IPS-15b (cell line): ENCODE data around the gene PTPRT.

Source experiments
- H3K27me3 ChIP-seq: one replicate; pipeline ENCODE4 v1.6.1; 2013; ENCODE audit warnings: low read length; ENCODE audit not compliant: control insufficient read depth, insufficient read depth
- H3K36me3 ChIP-seq: one replicate; pipeline ENCODE4 v1.6.1; 2013; ENCODE audit warnings: low read length; ENCODE audit not compliant: control insufficient read depth, insufficient read depth
- H3K4me1 ChIP-seq: one replicate; pipeline ENCODE4 v1.6.1; 2013; ENCODE audit warnings: mild to moderate bottlenecking, low read length; ENCODE audit not compliant: control insufficient read depth, insufficient read depth
- H3K4me3 ChIP-seq: one replicate; pipeline ENCODE4 v1.5.1; 2013; ENCODE audit warnings: low read depth, low read length
- H3K9ac ChIP-seq: one replicate; pipeline ENCODE4 v1.6.1; 2013; ENCODE audit warnings: low read depth, mild to moderate bottlenecking, low read length
- H3K9me3 ChIP-seq: one replicate; pipeline ENCODE4 v1.6.1; 2013; ENCODE audit warnings: mild to moderate bottlenecking, low read length; ENCODE audit not compliant: control insufficient read depth, insufficient read depth

The PTPRT gene

DNA sequence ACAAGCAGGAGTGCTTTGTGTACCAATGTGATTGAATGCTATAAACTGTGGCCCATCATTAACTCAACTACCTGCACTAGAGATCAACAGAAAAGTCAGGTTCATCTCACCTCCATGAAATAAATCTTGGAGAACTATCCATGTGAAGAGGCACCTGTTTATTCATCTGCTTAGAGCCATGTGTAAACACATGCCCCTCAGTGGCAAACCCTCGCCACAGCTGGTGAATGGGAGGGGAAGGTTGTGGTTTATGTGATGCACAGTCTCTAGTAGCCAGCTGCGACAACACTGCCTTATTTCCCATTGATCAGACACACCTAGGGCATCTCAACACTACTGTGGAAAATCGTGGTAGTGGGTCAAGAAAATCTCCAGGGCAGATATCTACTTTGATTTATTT lies 640.2 kb downstream of the PTPRT start:
- Histone ChIP-seq H3K9ac (no peak overlapping the region), H3K27me3 (no peaks in the 10 kb centered on the region), H3K36me3 (no peaks in the 10 kb centered on the region), H3K4me3 (no peak overlapping the region), H3K4me1 (no peaks in the 10 kb centered on the region), H3K9me3 (no peaks in the 10 kb centered on the region)

DNA sequence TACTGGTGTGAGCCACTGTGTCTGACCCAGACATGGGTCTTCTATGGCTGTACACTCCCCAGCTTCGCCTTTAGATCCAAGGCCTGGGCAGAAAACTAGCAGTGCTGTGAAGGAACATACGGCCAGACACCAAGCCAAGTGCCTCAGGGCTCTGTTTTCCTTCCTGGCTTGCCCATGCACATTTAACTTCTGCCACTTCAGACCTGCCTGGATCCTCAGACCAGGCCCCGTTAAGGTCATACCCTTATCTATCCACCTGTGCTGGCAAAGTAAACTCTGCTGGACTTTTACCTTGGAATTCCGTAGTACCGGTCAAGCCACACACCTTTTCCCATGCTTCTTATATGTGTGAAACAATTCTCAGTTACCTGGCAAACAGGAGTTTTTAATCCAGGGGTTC lies 644.8 kb downstream of the PTPRT start:
- no peaks in the 10 kb centered on the region for H3K36me3 ChIP-seq
- no peaks in the 10 kb centered on the region for H3K27me3 ChIP-seq
- no peaks in the 10 kb centered on the region for H3K9me3 ChIP-seq
- H3K4me1 ChIP-seq, result no peaks in the 10 kb centered on the region
- H3K9ac ChIP-seq, result no peak overlapping the region
- no peak overlapping the region for H3K4me3 ChIP-seq

DNA sequence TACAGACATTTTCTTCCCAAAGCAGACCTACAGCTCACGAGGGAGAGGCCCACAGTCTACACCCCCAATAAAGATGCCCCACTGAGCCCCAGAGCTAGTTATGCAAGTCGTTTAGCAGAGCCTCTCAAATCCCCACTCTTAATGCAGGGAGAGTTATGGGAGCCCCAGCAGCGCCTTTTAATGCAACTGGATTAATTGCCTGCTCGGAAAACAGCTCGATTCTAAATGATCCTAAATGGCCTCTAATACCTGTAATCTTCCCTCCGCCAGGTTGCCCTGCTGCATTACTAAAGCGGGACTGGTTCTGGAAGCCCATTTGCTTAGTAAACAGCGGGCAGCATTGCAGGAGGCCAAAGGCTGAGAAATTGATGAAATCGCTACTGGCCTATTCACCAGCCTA lies 656.9 kb downstream of the PTPRT start:
- Histone ChIP-seq H3K36me3 (no peaks in the 10 kb centered on the region), H3K4me3 (no peak overlapping the region), H3K4me1 (no peaks in the 10 kb centered on the region), H3K9me3 (no peaks in the 10 kb centered on the region), H3K27me3 (no peaks in the 10 kb centered on the region), H3K9ac (no peak overlapping the region)

DNA sequence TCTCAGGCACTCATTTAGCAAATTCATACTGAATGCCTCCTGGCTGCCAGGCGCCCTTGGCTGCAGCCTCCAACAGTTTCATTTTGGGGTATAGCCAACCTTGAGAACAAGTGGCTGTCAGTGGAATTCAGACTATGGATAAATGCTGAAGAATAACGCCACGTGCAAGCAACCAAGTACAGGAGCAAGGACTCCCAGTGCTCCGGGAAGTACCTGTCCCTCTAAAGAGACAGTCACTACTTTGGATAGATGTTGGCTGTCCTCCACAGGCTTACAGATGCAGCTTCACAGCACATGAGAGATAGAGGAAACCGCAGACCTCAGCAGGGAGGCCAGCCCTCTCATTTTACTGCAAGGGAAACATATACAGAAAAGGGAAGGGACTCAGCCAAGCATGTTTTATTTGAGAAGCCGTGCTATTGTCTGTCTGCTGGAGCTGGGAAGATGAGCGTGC lies 658.2 kb downstream of the PTPRT start:
- H3K27me3 ChIP-seq, result no peaks in the 10 kb centered on the region
- no peaks in the 10 kb centered on the region for H3K36me3 ChIP-seq
- no peaks in the 10 kb centered on the region for H3K4me1 ChIP-seq
- no peak overlapping the region for H3K4me3 ChIP-seq
- H3K9me3 ChIP-seq, result no peaks in the 10 kb centered on the region
- no peak overlapping the region for H3K9ac ChIP-seq

DNA sequence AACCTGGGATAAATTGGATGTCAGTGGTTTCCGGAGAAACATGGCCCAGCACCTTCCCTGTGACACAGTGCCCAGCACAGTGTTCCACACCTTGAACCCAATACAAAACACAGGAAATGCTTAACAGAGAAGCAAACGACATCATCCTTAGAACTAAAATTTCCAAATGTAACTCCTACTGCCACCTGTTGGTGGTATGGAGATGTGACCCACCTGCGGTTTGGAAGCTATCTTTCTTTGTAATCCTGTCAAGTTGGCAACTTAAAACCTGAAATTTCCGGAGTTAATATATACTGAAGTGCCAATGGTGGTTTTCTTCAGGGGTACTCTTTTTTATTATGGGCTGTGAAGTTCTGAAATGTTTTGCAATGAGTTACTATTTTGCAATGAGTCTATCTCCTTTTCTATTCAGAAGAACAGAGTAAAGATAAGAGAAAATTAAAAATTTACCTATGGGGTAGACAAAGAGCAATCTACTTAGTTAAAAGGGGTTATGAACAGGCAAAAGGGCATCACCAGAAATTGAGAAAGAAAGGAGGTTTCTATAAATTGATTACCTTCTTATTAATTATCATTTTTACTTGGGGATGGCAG lies 658.8 kb downstream of the PTPRT start:
- no peak overlapping the region for H3K4me3 ChIP-seq
- no peaks in the 10 kb centered on the region for H3K36me3 ChIP-seq
- no peaks in the 10 kb centered on the region for H3K27me3 ChIP-seq
- H3K4me1 ChIP-seq, result no peaks in the 10 kb centered on the region
- no peak overlapping the region for H3K9ac ChIP-seq
- no peaks in the 10 kb centered on the region for H3K9me3 ChIP-seq

DNA sequence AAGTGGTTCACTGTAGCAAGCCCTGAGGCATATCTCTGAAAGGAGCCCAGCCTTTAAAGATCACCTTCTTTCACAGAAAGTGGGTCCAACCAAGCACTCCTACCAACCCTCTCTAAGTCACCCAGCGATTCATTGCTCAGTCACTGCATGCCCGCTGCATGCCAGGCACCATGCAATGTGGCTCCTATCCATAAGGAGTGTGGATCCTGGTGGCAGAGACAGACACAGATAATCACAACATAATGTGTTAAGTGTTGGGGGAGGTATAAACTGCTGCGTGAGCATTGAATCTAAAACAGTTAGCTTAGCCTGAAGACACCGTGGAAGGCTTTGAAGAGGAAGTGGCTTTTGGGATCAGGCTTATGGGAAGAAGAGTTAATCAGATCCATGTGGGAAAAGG lies 659.5 kb downstream of the PTPRT start:
- H3K36me3 ChIP-seq, result no peaks in the 10 kb centered on the region
- H3K9ac ChIP-seq, result no peak overlapping the region
- no peaks in the 10 kb centered on the region for H3K4me1 ChIP-seq
- H3K4me3 ChIP-seq, result no peak overlapping the region
- H3K9me3 ChIP-seq, result no peaks in the 10 kb centered on the region
- no peaks in the 10 kb centered on the region for H3K27me3 ChIP-seq

DNA sequence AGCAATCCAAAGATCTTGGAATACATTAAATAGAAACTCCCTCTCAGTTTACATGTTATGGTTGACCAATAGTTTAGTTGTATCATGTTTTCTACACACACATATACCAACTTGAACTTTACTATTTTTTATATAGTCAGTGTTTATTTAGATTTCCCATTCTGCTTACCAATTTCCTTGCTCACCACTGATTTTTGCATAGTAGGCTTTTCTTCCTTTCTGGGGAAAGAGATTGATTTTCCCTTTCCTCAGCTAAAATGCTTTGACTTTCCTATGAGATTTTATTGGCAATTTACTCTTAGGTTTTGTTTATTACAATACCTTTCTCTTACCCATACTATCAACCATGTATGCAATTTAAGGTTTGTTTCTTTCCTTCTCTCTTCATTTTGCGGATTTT lies 665.6 kb downstream of the PTPRT start:
- Histone ChIP-seq H3K9ac (no peak overlapping the region), H3K4me3 (no peak overlapping the region)

DNA sequence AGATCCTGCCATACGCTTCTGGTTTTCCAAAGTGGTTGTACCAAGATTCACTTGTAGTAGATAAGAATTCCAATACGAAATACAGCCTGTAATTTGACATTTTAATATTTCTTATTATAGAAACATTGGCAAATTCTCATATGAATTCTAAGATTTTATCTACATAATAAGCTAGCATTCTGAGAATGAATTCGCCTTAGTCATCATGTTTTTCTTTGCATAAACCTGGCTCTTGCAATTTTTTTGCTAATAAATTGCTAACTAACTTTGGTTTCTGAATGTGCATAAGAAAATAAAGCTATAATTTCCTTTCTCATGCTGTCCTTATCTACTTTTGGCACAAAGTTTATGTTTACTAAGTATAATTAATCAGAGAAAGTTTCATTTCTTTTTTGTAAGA lies 673.0 kb downstream of the PTPRT start:
- H3K9ac ChIP-seq, result no peak overlapping the region
- no peaks in the 10 kb centered on the region for H3K9me3 ChIP-seq
- no peaks in the 10 kb centered on the region for H3K4me1 ChIP-seq

More for the DNA sequence above, 665.6 kb downstream of the PTPRT start:
- Histone ChIP-seq H3K9me3 (no peaks in the 10 kb centered on the region), H3K27me3 (no peaks in the 10 kb centered on the region), H3K4me1 (no peaks in the 10 kb centered on the region), H3K36me3 (no peaks in the 10 kb centered on the region)

DNA sequence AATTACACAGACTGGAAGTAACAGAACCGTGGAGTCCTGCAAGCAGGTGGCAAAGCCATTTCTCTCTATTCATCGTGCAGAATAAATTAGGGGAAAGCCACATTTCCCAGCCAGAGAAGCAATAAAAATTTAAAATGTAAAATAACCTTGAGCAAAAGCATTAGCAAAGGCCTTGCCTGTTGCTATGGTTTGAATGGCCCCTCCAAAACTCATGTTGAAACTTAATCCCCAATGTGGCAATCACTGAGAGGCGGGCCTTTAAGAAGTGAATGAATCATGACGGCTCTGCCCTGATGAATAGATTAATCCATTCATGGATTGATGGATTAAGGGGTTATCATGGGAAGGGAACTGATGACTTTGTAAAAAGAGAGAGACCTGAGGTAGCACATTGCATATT lies 679.0 kb downstream of the PTPRT start:
- no peaks in the 10 kb centered on the region for H3K9me3 ChIP-seq
- H3K4me3 ChIP-seq, result no peak overlapping the region
- no peaks in the 10 kb centered on the region for H3K27me3 ChIP-seq
- no peak overlapping the region for H3K9ac ChIP-seq
- no peaks in the 10 kb centered on the region for H3K4me1 ChIP-seq
- H3K36me3 ChIP-seq, result no peaks in the 10 kb centered on the region

More for the DNA sequence above, 673.0 kb downstream of the PTPRT start:
- Histone ChIP-seq H3K4me3 (no peak overlapping the region), H3K27me3 (no peaks in the 10 kb centered on the region), H3K36me3 (no peaks in the 10 kb centered on the region)

DNA sequence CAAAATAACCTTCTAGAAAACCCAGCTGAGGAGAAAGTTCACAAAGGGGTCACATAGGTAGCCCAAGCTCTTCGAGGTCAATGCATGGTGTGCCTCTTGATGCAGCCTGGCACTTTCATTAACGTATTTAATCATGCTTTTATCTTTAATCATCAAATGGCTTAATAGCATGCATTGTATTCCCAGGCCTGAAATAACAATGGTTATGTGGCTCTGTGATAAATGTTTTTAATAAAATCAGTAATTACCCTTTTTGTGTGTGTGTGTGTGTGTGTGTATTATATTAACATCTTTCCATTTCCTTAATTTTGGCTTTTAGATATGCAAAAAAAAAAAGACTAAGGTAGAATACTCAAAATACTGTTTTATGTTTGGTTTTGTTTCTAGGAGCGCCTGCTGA lies 681.8 kb downstream of the PTPRT start:
- Histone ChIP-seq H3K36me3 (no peaks in the 10 kb centered on the region), H3K27me3 (no peaks in the 10 kb centered on the region), H3K4me3 (no peak overlapping the region), H3K9me3 (no peaks in the 10 kb centered on the region), H3K4me1 (no peaks in the 10 kb centered on the region), H3K9ac (no peak overlapping the region)

DNA sequence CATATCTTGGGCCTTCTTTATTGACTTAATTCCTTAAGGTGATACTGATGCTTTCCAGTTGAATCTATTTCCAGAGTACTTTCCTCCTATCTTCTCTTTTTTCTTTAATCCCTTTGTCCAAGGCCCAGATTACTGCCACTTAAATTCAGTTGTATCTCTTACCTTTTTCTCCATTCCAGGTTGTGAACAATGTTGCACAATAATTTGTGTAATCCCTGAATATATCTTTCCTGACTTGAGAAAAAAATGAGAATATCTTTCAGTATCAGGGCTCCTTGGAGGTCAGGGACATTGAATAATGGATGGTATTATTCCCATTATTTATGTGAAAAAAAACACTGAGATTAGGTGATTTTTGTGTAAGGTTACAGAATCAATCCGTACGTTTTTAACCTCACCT lies 683.3 kb downstream of the PTPRT start:
- H3K4me1 ChIP-seq, result no peaks in the 10 kb centered on the region
- H3K36me3 ChIP-seq, result no peaks in the 10 kb centered on the region
- H3K9ac ChIP-seq, result no peak overlapping the region
- no peaks in the 10 kb centered on the region for H3K27me3 ChIP-seq
- H3K4me3 ChIP-seq, result no peak overlapping the region
- no peaks in the 10 kb centered on the region for H3K9me3 ChIP-seq

DNA sequence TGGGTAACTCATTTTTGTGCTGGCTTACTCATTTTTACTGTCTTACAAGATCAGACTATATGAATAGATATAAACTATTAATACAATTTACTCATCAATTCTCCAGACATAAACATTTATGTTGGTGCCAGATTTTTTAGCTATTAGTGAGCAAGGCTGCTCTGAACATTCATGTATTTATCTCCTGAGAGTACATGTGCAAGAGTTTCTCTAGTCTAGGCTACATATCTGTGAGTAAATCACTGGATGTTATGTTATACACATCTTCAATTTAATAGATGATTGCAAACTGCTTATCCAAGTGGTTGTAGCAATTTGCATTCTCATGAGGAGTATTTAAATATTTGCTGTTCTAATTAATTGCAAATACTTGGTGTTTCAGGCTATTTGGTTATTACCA lies 687.1 kb downstream of the PTPRT start:
- Histone ChIP-seq H3K27me3 (no peaks in the 10 kb centered on the region), H3K4me3 (no peak overlapping the region), H3K36me3 (no peaks in the 10 kb centered on the region), H3K9ac (no peak overlapping the region), H3K9me3 (no peaks in the 10 kb centered on the region), H3K4me1 (no peaks in the 10 kb centered on the region)
